22Rv1 (cell line): ENCODE data around the gene NOL7.

ENCODE experiments used
- H3K27ac ChIP-seq: fragments of 450-650 bp; 2 replicates; pipeline ENCODE4 v1.5.1; 2017
- ZFX ChIP-seq: fragments of 450-650 bp; IDR thresholded peaks from 2 replicates; pipeline ENCODE4 v1.6.1; 2017; ENCODE audit warnings: antibody characterized with exemption, borderline replicate concordance
- TF ChIP-seq, protein P1 (sequence below): fragments of 450-650 bp; IDR thresholded peaks from 2 replicates; pipeline ENCODE4 v1.5.1; 2017; ENCODE audit warnings: mild to moderate bottlenecking

NOL7 gene

DNA sequence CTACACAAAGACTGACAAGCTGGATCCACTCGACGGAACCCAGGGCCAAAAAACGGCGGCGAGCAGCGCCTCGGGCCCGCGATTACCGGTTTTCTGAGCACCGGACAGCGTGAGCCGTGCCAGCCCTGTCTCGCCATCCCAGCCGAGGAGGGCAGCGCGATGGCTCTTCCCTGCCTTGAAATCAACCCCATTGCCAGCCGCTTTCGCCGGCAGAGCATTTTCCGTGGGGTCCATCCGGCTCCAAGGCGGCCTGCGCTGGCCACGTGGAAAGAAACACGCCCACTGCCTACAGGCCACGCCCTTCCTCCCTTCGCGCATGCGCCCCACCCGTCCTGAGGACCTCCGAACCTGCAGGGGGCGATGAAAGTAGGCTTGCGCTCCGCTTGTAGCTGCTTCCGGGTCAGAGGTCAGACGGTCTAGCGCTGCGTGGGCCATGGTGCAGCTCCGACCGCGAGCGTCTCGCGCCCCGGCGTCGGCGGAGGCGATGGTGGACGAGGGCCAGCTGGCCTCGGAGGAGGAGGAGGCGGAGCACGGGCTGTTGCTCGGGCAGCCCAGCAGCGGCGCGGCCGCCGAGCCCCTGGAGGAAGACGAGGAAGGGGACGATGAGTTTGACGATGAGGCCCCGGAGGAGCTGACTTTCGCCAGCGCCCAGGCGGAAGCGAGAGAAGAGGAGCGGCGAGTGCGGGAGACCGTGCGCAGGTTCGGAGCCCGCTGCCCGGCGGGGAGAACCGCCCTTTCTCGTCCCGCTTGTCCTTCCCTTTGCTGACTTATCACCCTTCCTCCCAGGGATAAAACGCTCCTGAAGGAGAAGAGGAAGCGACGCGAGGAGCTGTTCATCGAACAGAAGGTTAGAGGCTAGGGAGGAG is at the start of gene NOL7:
TSS of gene NOL7 (plus strand) at position 410 of the 866 bp plus-strand sequence. CDS start at position 434, 24 bp downstream.
- TF ChIP-seq, protein P1, sequence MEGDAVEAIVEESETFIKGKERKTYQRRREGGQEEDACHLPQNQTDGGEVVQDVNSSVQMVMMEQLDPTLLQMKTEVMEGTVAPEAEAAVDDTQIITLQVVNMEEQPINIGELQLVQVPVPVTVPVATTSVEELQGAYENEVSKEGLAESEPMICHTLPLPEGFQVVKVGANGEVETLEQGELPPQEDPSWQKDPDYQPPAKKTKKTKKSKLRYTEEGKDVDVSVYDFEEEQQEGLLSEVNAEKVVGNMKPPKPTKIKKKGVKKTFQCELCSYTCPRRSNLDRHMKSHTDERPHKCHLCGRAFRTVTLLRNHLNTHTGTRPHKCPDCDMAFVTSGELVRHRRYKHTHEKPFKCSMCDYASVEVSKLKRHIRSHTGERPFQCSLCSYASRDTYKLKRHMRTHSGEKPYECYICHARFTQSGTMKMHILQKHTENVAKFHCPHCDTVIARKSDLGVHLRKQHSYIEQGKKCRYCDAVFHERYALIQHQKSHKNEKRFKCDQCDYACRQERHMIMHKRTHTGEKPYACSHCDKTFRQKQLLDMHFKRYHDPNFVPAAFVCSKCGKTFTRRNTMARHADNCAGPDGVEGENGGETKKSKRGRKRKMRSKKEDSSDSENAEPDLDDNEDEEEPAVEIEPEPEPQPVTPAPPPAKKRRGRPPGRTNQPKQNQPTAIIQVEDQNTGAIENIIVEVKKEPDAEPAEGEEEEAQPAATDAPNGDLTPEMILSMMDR, result peak; percentile 91
- TF ChIP-seq ZFX, result no peak
- H3K27ac ChIP-seq, result peak within 1 kb of the TSS; percentile 88

DNA sequence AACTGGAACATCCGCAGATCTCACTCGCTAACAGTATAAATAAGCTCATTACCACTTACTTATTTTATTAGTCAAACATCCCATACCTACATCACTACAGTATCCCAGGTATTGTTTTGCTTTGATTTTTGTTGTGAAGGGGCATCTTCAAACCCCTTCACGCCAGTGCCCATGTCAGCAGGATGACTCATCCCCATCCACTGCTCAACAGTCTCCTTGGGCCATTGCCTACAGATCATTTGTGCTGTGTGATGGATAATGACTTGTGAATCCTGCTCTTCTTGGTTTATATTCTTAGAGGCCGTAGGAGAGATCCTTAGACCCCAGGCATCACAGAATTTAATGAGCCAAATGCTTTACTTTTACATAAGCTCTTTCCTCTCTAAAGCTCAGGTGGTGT is 49.2 kb upstream of the NOL7 start:
- no peak overlapping the region for H3K27ac ChIP-seq

DNA sequence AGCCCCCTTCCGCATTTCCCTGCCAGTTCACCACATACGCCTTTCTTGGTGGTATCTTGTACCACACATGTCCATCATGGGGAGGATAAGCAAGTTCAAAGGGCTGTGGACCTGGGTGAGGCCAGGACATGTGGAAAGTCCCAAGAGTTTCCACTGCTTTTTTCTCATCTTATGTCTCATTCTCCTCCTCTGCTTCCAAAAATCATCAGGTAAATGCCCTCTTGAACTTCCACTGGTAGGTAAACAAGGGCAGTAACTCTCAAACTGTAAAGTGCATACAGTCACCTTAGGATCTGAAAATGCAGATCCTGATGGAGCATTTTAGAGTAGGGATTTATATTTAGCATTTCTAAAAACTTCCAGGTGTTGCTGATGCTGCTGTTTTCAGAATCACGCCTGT is 48.6 kb upstream of the NOL7 start:
- H3K27ac ChIP-seq, result no peak overlapping the region
- no peak for TF ChIP-seq ZFX
- TF ChIP-seq, protein P1, result no peak

More for the DNA sequence above, 49.2 kb upstream of the NOL7 start:
- TF ChIP-seq, protein P1, result no peak
- TF ChIP-seq ZFX, result no peak

DNA sequence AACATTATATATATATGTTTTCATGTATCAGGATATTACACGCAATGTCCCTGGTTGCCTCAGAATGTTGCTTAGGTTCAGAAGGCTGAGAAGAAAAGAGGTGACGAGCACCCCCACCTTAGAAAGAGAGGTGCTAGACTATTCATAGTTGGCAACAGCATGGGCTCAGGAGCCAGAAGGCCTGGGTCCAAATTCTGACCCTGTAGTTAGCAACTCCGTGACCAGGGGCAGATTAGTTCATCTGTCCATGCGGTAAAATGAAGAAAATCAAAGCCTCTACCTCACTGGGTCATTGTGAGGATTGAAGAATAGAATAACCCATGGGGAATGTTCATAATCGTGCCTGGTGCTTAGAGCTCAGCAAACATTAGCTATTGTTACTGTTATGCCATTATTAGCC is 46.2 kb upstream of the NOL7 start:
- H3K27ac ChIP-seq, result no peak overlapping the region
- no peak for TF ChIP-seq ZFX
- TF ChIP-seq, protein P1, result no peak

DNA sequence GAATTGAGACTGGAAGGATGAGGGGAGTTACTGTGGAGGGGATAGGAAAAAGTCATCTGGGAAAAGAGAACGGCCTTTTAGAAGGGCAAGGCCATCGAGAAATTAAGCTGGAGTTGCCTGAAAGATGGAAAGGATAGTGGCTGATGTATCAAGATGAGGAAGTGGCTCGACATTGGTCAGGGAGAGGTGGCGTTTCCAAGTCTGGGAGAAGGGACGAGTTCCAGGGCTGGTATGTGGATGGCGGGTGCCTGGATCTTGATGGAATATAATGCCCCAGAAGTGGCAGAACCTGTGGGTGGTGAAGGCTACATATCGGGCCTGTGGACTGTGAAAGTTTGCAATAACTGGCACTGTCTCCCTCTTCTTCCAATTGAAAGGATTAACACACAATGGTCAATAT is 42.9 kb upstream of the NOL7 start:
- TF ChIP-seq, protein P1, result no peak
- TF ChIP-seq ZFX, result no peak
- no peak overlapping the region for H3K27ac ChIP-seq

DNA sequence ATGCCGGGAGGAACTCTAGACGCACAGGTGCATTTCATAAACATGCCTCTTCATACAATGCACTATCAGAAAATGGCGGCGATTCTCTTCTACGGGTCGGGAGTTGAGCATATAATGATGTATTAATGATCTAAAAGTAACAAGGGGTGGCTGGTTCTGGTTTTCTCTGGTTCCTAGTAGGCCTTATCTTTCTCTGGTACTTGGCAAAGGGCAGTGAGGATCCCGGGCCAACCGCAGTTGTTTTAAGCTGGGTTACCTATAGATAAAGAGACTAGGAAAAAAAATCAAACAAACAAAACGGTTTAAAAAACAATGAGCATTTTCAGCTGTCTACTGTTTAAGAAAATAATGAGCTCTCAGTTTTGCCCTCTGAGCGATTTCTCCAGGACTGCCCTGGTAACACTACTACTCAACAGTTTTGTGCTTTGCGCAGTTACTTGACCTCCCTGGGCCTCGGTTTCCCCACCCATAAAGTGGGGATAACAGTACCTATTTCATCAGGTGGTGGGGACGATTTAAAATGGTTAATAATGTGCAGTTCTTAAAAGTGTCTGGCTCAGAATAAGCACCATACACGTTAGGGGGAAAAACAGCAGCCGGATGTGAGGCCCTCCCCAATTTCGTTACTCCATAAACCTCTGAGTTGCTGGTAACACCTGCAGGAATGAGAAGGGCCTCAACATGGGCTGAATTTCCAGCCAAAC is 42.0 kb upstream of the NOL7 start:
- no peak overlapping the region for H3K27ac ChIP-seq
- TF ChIP-seq, protein P1, result no peak

DNA sequence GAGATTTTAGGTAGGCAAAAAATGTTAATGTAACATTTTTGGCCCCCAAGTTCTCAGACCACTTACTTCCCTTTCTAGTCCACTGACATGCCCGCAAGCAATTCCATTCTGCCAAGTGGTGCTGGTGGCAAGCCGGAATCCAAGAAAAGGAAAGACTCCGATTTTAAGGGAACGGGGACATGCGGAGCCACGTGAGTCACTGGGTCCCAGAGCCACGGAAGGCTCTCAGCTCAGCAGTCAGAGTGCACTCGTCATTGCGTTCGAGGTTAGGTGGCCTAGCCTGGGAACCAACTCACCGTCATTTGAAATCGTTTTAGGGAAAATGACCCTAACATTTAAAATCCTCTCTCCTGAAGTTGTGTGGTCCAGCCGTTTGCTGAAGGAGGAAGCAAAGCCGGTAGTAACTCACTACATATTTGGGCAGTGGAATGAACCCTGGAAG is 41.4 kb upstream of the NOL7 start:
- TF ChIP-seq, protein P1, result no peak
- no peak for TF ChIP-seq ZFX
- H3K27ac ChIP-seq, result no peak overlapping the region; the same call in 1 of the 2 replicates
